ENCODE measurements around the gene CYBB.
A peak's percentile ranks its signal among the peaks of the same experiment; 100 is the strongest.
"Not testable (repeated sequence)": the region's sequence is repeated elsewhere in the genome, so short reads cannot be mapped to it uniquely, and the experiment has no call there.

Gene CYBB

DNA sequence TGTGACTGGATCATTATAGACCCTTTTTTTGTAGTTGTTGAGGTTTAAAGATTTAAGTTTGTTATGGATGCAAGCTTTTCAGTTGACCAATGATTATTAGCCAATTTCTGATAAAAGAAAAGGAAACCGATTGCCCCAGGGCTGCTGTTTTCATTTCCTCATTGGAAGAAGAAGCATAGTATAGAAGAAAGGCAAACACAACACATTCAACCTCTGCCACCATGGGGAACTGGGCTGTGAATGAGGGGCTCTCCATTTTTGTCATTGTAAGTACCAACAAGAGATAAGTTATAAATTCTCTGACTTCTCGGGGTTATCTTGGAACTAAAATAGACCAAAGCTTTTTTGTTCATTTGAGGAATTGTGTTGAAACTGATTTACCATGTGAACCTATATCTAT, at the start of gene CYBB:
CYBB (plus strand) TSS at position 203 of the 400 bp plus-strand sequence; CDS start at position 222, 19 bp downstream.
- DNase-seq, result no peak

GRCh38 chrX:37745354-37745753, 34.5 kb upstream of the CYBB start:
- DNase-seq, result peak; percentile 85

DNA sequence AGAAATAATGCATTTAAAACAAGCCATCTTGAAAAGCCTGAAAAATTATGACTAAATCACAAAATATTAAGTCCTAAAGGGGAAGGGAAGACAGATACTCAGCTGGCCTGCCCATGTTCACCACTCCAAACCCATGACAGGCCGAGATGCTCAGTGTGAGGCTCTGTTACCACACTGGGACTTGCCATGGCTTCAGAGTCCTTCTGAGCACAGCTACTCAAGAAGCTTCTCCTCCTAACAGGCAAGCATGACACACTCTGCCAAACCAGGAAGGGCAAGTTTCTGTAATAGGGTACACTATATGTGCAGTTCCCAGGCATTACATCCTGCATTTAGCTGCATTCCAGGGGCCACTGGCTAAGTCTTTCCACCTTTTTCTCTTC, 34.0 kb upstream of the CYBB start:
- no peak for DNase-seq

DNA sequence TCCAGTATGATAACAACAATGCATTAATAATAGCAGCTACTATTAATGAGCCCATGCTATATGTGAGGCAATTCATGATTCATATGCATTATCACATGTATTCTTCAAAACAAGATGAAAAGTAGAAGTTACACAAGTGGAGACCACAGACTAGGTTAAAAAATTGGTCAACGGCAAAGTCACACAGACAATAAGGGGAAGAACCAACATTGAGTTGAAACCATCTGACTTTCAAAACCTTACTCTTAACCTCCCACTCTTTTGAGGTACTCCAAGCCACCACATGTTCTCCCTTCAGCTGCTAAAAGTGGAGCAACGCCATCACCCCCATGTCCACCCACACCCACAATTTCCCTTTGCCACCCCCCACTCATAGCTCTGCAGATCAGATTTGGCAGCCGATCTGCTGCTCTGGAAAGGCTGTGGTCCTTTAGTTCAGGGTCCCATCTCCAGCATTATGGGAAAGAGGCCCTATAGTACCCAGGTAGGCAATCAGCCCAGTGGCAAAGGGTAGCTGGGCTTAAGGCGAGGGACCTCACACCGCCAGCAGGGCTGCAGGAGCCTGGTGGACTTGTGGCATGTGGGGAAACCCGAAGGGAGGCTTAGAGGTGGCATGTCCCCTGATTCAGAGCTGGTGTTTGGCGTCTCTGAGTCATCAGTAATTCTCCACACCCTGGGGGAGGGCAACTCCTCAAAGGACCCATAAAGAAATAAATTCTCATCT, 33.5 kb upstream of the CYBB start:
- DNase-seq, result peak; percentile 56

DNA sequence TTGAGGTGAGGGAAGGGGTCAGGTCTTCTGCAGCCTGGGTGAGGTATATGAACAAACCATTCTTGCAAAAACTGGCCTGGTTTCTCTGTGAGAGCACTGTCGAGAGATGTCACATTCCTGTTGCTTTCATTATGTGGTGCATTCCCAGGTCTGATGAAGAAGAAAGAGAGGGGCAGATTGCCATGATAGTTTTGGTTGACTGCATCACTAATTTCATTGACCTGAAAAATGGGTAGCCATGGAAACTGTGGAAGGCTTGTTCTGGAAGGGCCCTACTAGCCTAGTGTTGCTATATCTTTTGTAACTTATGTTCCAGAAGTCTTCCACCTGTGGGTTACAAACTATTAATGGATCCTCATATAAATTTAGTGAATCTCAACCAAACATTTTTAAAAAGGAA, 32.9 kb upstream of the CYBB start:
- DNase-seq, result no peak

- DNase-seq, result no peak
Measured at GRCh38 chrX:37752281-37752680, 27.6 kb upstream of the CYBB start.

DNA sequence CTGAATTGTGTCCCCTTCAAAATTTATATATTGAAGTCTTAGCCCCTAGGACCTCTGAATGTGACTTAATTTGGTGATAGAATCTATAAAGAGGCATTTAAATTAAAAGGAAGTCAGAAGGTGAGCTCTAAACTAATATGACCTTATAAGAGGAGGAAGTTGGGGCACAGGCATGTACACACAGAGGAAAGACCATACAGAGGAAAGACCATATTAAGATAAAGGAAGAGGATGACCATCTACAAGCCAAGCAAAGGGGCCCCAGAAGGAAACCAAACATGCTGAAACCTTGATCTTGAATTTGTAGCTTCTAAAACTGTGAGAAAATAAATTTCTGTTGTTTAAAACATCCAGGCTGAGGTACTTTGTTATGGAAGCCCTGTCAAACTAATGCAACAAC, 26.9 kb upstream of the CYBB start:
- DNase-seq, result no peak

DNA sequence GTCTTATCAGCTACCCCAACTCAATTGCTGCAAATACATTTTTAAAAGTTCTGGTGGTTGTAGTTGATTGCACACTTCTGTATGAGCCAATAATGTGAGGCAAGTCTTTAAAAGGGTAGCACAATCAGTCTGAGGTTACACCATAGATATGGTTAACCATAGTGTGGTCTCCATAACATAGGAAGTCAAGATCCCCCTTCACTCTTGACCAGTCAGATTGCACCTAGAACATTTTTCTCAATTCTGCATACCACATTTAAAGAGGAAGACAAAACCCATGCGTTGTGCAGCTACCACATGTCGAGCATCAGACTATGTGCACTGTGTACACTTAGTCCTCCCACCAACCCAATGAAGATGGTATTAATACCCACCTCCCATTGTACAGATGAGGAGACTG, 26.5 kb upstream of the CYBB start:
- peak; percentile 9 for DNase-seq

DNA sequence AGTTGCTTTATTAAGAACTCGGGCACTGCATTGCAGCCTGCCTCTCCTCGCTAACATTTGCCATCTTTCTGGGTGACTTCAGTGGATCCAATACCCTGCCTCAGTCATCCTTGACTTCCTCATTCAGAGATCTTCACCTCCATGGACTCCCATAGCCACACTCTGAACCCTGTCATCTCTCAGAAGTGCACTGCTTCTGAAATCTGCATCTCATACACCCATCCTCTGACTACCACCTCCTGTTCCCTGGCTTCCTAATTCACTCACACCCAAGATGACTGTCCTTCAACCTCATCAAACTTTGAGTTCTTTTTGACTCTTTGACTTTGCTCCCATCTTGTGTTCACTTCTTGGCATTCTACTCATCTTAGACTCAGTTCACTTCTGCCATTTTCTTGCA, 25.3 kb upstream of the CYBB start:
- peak; percentile 28 for DNase-seq

- peak; percentile 68 for DNase-seq
Measured at GRCh38 chrX:37755025-37755424, 24.8 kb upstream of the CYBB start.

GRCh38 chrX:37757082-37757481, 22.8 kb upstream of the CYBB start:
- DNase-seq, result no peak

- DNase-seq, result no peak
Measured at GRCh38 chrX:37759351-37759750, 20.5 kb upstream of the CYBB start.

DNA sequence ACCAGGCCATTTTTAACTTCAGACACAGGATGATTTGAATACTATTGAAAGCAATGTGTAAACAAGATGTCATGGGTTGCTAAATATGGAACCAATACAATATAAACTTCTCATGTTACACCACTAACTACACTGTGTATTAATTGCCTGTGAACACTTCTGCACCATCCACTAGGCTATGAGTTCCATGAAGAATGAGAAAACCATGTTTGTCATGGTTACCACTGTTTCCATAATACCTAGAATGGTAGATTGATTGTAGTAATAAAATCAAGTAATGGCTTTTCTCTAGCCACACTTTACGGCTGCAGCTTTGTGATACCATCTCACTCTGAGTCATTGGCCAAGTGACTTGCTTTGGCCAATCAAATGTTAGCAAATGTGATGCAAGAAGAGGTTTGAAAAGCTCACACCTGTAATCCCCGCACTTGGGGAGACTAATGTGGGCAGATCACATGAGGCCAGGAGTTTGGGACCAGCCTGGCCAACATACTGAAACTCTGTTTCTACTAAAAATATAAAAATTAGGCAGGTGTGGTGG, 19.9 kb upstream of the CYBB start:
- DNase-seq, result no peak

DNA sequence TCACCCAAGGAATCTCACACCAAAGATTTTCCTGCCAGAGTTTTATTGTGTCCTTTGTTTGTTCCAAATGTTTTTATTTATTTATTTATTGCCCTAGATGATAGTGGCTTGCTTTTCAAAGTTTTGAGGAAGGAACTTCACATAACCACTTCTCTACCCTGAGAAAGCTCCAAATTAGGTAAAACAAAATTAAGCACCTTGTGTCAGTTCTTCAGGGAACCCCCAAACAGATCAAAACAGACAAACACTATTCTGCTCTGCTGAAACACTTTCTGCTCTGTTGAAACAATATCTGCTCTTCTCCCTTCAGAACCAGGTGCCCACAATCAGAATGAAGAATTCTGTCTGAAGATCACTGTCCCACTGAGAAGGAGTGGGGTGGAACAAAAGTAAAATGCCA, 16.5 kb upstream of the CYBB start:
- DNase-seq, result no peak

DNA sequence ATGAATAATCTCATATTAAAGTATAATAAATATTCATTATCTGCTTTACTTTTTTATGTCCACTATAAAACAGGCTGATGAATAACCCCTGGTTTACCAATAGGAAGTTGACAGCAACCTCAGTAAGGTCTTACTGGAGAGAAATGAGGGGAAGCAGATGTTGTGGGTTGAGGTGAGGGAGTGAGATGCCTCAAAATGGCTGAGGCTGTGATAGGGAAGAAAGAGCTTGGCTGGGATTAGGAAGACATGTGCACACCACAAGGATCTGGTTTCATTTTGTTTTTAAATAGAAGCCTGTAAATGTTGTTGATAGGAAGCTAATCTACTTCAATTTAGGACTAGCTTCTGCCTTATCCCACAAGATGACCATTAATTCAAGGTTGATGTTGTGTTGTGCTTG, 14.4 kb upstream of the CYBB start:
- DNase-seq, result no peak

GRCh38 chrX:37767430-37767829, 12.4 kb upstream of the CYBB start:
- no peak for DNase-seq

GRCh38 chrX:37768866-37769265, 11.0 kb upstream of the CYBB start:
- DNase-seq, result not testable (repeated sequence)

DNA sequence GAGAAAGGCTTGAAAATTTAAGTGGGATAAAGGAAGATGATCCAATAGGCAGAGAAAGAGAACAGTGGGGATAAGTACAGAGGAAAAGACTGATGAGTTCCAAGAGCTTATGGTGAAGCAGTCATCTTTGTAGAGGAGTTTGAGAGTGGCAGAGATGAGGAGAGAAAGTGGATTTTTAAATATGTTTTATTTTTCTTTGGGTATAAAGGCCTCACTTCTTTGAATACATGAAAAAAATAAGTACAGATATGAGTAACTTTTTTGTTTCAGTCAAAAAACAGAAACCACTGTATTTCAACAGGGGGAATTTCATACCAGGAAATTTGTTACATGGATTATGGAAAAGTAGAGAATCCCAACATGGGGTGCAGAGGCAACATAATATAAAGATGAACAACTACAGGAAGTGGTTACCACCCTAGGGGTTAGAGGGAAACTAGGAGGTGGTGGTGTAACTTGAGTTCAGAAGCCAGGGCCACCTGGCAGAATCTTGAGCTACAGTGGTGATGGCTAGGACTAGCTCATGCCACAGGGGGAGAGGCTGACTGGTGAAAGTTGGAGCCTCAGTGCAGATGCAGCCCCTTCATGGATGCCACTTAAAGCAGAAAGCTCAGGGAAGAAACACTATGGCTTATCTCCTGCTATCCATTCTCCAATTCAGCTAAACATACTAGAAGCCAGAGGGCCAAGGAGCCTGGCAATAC, 3.4 kb upstream of the CYBB start:
- DNase-seq, result peak; percentile 28

GRCh38 chrX:37776987-37777325, 2.9 kb upstream of the CYBB start:
- no peak for DNase-seq

DNA sequence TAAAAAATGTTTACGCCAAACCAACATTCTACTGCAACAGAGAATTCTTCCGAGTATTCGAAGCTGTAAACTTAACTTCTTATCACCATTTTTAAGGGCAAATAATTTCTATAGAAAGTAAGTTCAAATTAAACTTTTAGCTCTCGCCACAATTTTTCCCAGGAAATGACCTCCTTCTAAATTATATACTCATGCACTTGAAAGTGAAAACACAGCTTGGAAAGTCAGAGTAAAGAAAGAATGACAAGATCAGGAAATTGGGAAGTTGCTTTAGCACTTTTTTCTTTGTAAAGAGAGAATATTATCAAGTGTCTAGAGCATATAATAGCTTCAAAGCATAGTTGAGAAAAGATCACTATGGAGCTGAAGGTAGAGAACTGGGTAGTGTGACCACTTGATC, 1.2 kb downstream of the CYBB start:
- DNase-seq, result no peak

- DNase-seq, result no peak
Measured at GRCh38 chrX:37781814-37782213, 2.0 kb downstream of the CYBB start.

DNA sequence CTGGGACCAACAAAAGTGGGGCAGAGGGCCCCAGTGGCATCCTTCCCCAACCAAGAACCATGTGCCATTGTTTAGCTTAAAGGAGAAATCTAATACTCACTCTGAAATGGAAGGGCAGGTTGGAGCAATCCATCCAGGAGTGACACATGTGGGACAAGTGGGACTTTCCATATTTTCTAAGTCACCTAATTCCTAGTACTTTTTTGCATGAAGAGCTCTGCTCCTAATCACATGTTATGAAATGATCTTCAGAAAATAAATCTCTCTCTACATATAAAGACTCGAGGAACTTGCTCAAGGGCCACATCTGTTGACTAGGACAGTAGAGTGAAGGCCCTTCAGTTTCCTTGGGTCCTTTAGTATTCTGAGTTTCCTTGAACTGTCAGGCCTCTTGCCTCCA, 2.5 kb downstream of the CYBB start:
- DNase-seq, result no peak

GRCh38 chrX:37783305-37783704, 3.4 kb downstream of the CYBB start:
- DNase-seq, result no peak

DNA sequence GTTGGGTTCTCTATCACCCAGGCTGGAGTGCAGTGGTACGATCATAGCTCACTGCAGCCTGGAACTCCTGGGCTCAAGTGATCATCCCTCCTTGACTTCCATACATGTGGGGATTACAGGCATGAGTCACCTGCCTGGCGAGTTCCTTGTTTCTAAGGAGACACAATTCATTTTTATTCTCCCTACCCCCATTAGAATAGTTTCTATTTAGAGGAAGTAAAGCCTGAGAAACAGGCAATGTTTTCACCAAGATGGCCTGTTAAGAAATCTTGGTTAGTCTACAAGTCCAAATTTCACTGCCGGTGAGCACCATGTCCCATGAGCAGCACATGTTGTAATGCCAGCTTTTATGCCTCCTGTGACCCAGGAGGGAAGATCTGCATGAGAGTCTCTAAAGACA, 5.7 kb downstream of the CYBB start:
- DNase-seq, result no peak

All from activated CD4-positive, alpha-beta T cell treated with anti-CD3 and anti-CD28 coated beads, Interleukin-2, Interleukin-6, amounts not matched to agents 100 ng/mL and 50 ng/mL, durations not matched to agents 16 hours and 8 hours (primary cell).